CD4-positive, alpha-beta T cell treated with Interleukin-6 at 100 ng/mL for 8 hours (primary cell): ENCODE results near the gene TRIP4.
"Not testable (repeated sequence)": the region's sequence is repeated elsewhere in the genome, so short reads cannot be mapped to it uniquely, and the experiment has no call there.

ENCODE experiments used
- DNase-seq: peaks from one replicate; pipeline ENCODE4 v3.0.0-alpha.2; 2020; ENCODE audit warnings: mixed read lengths, low spot score

Gene TRIP4

GRCh38 chr15:64387562-64388168 lies at the start of gene TRIP4:
Gene TRIP4, plus strand, starts transcription at chr15:64387836. Its CDS starts 28 bp downstream, at chr15:64387864.
- DNase-seq: peak; percentile 96

DNA sequence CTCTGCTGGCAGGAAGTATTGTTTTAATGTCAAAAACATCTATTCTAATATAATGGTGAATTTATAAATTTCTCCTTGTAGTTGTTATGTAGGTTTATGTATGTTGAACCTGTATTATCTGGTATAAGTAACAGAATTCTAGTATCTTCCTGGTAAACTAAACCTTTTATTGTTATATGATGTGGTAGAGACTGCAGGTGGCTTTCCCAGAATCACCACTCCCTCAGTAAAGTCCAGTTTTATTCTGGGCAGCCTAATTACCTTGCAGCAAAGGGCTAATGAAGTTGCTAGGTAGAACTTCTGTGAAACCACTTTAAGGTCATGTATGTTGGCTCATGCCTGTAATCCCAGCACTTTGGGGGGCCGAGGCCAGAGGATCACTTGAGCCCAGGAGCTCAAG lies 47.3 kb upstream of the TRIP4 start:
- no peak for DNase-seq

GRCh38 chr15:64341961-64342360 lies 45.7 kb upstream of the TRIP4 start:
- DNase-seq: no peak

DNA sequence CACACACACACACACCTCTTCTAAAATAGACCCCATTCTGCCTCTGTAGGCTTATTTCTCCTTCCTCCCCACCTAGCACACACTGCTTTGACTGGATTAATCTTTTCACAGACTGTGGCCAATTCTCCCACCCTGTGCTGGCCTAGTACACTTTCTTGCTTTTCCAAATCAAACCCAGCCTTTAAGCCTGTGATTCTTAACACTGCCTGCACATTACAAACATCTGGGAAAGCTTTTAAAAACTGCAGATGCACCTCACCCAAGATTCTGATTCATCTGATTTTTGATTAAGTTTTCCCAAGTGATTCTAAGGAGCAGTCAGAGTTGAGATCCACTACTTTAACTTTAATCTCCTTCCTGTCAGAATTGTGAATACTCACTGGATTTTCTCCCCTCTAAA lies 44.4 kb upstream of the TRIP4 start:
- no peak for DNase-seq

- DNase-seq: no peak
Observed at GRCh38 chr15:64343841-64344240, 43.8 kb upstream of the TRIP4 start.

DNA sequence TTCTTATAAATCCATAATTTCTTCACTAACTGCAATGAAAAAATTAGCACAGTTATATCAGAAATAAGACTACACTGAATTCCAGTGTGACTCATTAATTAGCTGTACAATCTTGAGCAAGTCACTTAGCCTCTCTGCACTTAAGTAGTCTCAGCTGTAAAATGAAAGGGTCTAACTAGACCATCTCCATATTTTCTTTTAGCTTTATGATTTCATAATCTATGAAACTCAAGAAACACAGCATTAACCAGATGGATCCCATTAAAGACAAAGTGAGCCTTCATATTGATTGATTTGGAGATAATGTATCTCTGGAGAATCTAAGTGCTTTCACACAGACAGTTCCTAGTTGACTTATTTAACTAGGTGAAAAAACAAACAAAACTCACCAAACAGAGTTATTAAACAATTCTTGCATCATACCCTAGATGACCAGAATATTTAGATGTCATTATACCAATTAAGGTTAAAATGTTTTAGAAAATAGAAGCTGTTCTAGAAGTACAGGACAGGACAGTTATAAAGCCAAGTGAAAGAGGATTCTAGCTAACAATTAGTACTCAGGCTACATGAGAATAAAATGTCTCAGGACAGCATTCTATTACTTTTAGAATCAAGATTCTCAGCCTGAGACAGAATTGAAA lies 42.9 kb upstream of the TRIP4 start:
- DNase-seq: no peak

- DNase-seq: not testable (repeated sequence)
Observed at GRCh38 chr15:64346242-64346641, 41.4 kb upstream of the TRIP4 start.

DNA sequence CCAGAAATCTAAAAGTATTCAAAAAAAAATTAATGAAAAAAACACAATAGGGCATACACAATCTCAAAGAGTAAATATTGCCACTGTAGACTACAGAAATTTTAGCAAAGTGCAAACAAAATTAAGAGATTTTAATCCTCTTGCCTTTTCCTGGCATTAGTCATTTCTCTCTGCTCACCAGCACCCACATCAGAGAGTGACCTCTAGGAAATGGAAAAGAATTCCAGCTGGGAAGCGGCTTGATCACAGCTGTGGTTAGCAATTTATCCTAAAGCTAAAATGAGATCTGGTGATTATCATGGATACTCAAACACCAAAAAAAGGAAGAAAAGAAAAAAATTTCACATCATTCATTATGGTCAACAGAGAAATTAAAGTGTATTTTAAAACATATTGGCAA lies 39.2 kb upstream of the TRIP4 start:
- no peak for DNase-seq

- no peak for DNase-seq
Observed at GRCh38 chr15:64349375-64349774, 38.3 kb upstream of the TRIP4 start.

DNA sequence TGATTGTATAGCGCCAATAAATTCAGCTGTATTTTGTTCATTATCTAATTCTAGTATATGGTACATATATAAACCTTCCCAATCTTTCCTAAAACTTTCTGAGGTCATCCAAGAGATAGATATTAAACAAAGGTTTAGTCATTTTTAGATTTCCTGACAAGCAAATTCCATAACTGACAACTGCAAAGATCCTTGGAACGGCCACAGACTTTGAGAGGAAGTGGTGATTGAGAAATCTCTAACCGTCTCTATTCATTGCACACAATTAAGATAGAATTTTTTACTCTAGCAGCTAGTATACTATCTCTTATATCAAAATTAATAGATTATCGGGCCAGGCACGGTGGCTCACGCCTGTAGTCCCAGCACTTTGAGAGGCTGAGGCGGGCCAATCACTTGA lies 36.4 kb upstream of the TRIP4 start:
- no peak for DNase-seq

DNA sequence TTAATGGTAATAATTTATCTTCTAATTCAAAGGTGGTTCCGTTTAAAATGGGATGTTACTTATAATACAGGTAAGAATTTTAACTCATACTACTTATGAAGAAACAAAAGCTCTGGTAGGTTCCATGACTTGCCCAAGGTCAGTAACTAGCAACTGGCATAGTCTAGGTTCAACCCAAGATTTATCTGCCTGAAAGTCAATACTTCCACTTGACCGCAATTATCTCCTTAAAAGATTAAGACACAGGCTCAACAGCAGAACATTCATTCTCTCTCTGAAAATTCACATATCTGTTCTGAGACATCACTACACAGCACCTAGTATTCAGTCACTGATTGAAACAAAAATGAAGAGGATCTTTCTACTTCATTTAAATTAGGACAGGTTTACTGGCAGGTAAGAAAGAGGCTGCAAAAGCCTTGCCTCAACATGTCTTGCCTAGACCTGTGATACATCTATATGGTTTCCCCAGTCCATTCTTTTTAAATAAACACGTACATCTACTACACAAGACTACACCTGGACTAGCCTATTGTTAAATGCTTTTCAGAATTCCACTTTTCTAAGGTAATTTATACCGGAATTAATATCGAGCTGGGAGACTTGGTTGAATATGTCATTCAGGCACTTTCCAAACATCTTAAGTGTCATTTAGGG lies 32.8 kb upstream of the TRIP4 start:
- no peak for DNase-seq

DNA sequence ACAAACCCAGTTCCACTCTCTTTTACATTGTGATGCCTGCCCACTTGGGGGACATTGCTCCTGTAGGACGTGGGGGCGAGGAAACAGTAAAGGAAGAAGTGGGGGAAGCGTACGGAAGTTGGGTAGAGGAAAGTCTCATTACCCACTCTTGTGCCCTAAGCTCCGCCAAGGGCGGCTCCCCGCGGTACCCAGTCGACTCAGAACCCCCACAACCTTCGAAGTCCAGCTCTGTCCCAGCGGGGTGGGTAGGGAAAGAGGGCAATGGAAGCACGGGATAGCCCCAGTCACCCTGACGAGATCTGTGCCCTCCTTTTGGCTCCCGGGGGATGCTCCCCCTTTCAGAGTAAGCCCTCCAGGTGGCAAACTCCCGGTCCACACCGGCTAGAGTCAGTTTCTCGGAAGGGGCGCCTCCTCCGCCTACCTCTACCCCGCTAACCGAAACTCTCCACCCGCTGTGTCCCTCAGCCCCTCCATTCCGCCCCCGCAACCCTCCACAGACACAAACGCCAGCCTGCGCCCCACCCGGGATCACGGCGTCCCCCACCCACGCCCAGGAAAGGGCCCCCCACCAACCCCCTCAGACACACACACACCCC lies 32.2 kb upstream of the TRIP4 start:
- DNase-seq: no peak

- peak; percentile 93 for DNase-seq
Observed at GRCh38 chr15:64355944-64356709, 31.5 kb upstream of the TRIP4 start, which contains the start of gene CSNK1G1. Gene CSNK1G1, minus strand, starts transcription at chr15:64356173. Its CDS starts 55,674 bp downstream, at chr15:64300499.

- no peak for DNase-seq
Observed at GRCh38 chr15:64356710-64357040, 31.0 kb upstream of the TRIP4 start.

GRCh38 chr15:64361259-64361658 lies 26.4 kb upstream of the TRIP4 start:
- no peak for DNase-seq

DNA sequence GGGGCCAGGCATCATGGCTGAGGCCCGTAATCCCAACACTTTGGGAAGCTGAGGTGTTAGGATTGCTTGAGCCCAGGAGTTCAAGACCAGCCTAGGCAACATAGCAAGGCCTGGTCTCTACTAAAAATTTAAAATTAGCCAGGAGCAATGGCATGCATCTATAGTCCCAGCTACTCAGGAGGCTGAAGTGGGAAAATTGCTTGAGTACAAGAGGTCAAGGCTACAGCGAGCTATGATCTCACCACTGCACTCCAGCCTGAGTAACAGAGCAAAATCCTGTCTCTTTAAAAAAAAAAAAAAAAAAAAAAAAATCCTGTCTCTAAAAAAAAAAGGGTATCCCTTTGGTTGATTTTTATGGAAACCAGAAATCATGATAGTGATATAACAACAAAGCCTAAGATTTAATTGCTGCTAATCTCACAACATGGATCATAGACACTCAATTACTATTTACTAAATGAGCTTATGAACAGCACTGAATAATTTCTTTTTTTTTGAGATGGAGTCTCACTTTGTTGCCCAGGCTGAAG lies 18.5 kb upstream of the TRIP4 start:
- no peak for DNase-seq

GRCh38 chr15:64371383-64371782 lies 16.3 kb upstream of the TRIP4 start:
- not testable (repeated sequence) for DNase-seq

- no peak for DNase-seq
Observed at GRCh38 chr15:64373360-64373759, 14.3 kb upstream of the TRIP4 start.

GRCh38 chr15:64379216-64379960 lies 8.2 kb upstream of the TRIP4 start:
- no peak for DNase-seq

GRCh38 chr15:64380130-64380870 lies 7.3 kb upstream of the TRIP4 start:
- not testable (repeated sequence) for DNase-seq
